Measurements from ENCODE around the gene LEO1. TPM values are rescaled to one million over a fixed set of nuclear protein-coding genes. Genes with fewer than 3 reads are reported as not detected.

The LEO1 gene
- 126 and 151 TPM in 2 replicates for total RNA-seq (2014; rRNA removed; shearing (Covaris generic))

DNA sequence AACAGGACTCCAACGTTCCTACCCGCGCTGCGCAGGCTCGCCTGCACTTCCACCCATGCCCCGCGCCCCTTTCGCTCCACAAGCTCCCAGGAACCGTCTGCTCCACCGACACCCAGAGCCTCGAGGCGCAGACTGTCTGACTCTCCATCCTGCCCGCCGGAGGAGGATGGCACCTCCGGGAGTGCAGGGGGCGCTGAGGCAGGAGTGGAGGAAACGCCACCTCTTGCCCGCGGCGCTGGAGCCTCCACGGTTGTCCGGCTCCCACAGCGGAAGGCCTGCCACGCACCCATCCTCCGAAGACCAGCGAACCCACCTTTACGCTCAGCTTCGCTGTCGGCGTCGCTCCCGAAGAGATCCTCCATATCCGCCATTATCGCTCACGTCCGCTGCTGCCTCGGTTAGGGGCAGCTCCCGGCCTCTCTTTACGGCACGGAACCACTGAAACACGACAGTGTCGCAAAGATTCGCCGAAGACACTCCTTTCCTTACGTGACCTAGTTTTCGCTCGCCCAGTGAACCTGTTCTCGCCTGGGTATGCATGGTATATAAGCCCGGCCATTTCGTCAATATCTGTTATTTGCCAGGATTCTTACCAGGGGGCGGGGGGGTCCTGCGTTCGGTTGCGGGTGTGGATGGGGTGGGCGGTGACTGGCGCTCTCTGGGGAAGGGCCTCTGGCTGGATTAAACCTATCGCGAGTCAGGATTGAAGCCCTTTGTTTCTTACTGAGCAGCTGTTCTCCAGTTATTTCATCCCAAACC is at the start of gene LEO1:
Gene LEO1 (minus strand): TSS at position 404 of the 759 bp plus-strand sequence. CDS start 33 bp downstream, at position 371.
- peak; percentile 100 for DNase-seq (ENCODE audit: low read depth)

DNA sequence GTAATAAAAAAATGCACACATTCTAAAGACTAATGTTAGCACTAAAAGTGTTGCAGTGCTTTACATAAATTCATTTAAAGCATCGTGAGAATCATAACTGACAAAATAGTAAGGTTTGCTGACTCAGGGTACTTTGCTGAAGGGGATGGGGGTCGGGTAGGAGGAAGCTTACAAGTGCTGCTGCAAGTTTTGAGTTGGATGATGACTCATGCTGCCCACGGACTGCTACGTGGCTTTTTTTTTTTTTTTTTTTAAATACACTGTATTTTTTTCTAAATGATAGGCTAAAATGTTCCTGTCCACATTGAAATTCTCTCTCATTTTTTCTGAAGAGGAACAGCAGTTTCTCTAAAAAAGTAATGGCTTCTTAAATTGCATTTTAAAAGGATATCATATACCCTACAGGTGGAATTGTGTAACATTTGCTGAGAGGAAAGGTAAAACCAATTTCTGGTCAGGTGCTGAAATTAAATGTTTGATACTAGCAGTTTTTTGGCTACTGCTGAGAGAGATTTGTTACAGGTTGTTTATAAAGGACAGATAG is 49.6 kb upstream of the LEO1 start:
- DNase-seq (ENCODE audit: low read depth): peak; percentile 97

DNA sequence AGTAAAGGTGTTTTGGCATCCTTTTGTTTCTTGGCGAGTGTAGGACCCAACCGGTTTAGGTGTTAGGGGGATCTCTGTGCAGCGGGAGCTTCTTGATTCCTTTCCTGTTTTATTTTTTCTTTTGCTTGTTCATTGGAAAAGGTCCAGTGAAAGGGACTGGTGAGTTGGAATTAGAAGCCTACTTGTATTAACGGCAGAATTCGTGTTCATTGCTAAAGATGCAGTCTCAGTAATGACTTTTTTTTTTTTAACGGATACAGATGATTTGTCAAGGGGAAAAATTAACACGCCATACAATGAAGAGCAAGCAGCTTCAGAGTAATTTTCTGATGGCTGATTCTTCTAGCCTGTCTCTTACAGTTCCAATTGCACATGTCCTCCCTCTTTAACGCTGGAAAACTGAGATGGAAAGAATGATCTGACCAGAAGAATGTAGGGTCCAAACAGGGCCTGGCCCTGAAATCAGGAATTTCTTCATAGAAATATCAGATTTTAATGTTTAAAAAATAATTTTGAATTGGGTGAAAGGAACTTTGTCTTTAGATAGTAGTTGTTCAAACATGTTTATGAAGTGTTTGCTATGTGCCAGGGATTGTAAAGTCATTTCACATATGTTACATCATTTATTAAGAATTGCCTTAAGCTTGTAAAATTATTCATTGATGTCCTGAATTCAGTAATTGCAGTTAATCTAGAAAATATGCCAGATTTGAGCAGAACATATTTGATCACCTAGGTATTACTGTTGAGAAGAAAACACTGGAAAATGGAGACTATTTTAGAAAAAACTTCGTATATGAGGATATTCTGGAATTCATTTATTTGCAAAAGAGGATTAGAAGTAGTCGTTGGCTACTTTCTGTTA is 48.9 kb upstream of the LEO1 start:
- no peak for DNase-seq (ENCODE audit: low read depth)

DNA sequence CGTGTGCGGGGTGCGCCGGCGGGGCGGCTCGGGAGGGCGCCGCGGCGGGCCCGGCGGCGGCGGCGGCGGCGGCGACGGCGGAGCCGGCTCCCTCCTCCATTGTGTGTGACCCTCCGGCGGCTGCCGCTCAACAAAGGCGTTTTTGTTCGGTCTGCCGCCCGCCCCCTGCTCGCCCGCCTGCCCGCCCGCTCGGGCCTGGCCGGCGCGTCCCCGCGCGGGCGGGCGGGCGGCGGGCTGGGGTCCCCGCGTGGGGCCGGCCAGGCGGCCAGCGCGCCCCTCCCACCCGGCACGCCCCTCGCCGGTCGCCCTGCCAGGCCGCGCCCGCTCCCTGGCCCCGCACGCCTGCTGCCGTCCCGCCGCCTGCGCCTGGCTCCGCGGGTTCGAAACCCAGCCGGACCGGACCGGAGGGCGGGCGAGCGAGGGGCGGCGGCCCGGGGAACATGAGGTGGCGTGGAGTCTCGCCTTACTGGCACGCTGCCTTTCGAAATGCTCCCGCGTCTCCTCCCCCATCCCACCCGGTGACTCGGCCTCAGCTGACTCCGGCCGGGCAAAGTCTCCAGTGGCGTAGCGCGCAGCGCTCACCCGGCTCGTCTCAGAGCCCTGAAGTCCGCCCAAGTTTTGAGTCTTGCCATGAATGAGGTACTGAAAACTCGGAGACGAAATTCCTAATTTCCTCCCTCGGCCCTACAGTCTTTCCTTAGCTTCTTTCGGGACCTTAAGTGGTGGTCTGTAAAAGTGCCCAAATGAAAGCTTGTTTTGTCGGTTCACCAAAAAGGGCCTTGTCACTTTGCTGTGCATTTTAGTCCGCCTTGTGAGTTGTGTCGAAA is 48.0 kb upstream of the LEO1 start:
- peak; percentile 96 for DNase-seq (ENCODE audit: low read depth)

DNA sequence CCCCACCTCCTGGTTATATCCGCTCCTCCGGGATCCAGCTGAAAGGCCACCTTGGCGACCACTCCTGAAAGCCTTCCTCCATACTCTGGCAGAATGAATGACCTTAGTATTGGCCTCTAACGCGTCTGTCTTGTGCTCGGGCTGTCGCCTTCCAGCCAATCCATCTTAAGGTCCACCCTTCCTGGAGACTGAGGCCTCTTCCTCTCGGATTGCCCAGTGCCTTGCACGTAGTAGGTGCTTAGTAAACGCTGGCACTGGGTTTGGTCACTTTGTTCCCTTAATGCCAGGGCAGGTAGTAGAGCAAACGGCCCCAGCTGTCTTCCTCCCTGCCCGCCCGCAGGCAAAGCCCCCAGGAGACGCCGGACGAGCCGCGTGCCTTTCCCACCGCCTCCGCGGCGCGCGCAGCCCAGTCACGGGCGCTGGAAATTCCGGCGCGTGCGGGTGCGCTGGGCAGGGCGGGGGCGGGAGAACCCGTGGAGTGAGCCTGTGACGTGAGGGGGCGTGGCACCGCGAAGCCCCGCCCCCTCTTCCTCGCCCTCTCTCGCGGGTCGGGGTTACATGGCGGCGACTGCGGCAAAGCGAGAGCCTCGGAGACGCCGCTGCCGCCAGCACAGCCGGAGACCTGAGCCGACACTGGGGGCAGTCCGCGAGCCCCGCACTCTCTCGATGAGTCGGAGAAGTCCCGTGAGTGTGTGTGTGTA is 47.3 kb upstream of the LEO1 start, which contains the start of gene MAPK6:
Gene MAPK6 (plus strand): TSS at position 527 of the 701 bp plus-strand sequence. CDS start 27,242 bp downstream, outside the sequence.
- peak; percentile 99 for DNase-seq (ENCODE audit: low read depth)

DNA sequence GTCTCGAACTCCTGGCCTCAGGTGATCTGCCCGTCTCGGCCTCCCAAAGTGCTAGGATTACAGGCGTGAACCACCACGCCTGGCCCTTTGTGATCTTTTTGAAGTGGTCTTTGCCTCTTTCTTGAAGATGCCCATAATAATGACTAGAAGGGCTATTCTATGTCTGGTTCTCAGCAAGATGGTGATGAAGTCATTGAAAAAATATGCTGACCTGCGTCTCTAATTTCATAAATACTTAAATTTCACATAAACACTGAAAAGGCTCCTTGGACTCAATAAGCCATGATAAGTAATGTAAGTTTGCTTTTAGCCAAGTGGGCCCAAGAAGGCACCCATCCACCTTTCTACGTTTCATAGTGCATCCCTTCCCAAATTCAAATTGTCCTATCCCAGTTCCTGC is 46.7 kb upstream of the LEO1 start:
- no peak for DNase-seq (ENCODE audit: low read depth)

DNA sequence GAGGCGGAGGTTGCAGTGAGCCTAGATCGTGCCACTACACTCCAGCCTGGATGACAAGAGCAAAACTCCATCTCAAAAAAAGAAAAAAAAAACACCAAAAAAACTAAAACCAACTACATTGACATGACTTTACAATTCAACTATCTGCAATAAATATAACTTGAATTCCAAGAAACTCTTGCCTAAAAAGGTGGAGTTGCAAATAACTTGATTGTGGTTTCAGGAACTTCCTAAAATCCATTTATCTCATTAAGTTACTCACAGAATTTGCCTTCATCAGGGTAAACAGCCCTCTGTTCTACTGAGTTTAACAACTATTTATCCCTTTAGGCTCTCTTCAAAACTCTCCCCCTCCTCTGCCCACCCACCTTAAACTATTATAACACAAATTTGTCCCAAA is 44.7 kb upstream of the LEO1 start:
- DNase-seq (ENCODE audit: low read depth): no peak

DNA sequence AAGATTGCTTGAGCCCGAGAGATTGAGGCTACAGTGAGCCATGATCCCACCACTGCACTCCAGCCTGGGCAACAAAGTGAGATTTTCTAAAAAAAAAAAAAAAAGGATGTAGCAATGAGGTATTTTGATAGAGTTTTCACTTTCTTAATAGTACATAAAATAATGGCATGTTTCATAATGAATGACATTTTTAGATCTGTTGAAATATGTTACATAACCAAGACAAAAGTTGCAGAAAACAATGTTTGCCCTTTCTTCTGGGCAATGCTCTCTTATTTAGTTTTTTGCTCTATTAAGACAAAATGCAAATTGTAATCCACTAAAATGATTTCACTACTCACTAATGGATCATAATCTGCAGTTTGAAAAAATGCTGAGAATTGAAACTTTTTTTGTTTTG is 43.0 kb upstream of the LEO1 start:
- no peak for DNase-seq (ENCODE audit: low read depth)

DNA sequence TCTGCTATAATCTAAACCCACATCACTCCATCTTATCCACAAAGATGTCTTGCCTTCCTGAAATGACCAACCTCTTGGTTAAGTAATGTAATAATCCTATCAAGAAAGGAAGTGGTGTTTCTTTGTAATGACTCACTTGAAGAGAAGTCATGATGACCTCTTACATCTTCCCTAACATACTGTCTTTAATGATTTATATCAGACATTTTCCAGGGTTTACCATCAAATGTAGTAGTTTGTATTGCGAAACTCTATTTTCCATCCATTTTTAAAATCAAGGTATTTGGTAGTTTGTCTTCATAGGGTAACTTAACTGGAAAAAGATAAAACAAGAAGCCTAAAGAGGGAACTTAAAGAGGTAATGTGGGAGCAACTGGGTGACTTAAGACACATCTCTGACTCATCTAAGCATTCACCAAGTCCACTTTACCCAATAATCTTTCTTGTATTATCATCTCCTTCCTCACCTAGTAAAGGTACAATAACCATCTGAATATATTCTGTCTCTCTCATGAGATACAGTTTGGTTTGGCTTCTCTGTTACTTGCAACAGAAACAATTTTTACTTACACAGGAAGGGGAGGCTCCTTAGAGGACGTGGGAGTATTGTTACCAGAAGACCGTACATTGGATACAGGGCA is 41.7 kb upstream of the LEO1 start:
- DNase-seq (ENCODE audit: low read depth): peak; percentile 37

DNA sequence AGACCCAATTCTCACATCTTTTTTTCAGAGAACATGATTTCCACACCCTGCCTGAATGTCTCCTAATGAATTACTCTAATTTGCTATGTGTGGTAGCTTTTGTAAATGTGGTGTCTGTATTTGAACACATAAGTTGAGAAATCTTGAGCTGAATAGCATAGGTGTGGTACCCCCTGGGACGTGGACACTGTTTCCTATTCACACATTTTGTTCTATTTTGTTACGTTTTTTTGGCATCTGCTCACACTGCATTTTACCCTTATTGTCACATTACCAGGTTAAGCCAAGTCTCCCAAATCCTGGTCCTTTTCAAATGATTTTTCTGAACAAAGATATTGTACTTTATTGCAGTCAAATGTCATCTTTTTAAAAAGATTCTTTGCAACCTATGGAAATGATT is 40.6 kb upstream of the LEO1 start:
- DNase-seq (ENCODE audit: low read depth): no peak

DNA sequence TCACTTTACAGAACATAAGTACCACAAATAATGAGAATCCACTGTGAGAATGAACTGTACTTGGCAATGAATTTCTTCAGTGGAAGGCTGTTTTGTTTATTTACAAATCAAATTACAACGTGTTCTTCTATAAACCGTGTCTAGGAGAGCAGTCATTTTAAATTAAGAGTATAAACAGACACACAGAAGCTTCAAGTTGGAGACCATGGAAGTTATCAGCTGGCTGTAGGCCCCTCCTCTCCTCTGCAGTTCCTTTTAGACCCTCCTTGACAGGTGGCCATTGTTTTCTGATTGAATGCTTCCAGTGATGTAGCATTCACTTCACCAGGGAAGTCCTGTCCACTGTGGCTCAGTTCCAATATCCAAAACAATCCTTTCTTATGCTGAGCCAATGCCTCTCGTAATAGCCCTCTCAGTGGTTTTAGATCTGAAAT is 40.1 kb upstream of the LEO1 start:
- DNase-seq (ENCODE audit: low read depth): no peak

DNA sequence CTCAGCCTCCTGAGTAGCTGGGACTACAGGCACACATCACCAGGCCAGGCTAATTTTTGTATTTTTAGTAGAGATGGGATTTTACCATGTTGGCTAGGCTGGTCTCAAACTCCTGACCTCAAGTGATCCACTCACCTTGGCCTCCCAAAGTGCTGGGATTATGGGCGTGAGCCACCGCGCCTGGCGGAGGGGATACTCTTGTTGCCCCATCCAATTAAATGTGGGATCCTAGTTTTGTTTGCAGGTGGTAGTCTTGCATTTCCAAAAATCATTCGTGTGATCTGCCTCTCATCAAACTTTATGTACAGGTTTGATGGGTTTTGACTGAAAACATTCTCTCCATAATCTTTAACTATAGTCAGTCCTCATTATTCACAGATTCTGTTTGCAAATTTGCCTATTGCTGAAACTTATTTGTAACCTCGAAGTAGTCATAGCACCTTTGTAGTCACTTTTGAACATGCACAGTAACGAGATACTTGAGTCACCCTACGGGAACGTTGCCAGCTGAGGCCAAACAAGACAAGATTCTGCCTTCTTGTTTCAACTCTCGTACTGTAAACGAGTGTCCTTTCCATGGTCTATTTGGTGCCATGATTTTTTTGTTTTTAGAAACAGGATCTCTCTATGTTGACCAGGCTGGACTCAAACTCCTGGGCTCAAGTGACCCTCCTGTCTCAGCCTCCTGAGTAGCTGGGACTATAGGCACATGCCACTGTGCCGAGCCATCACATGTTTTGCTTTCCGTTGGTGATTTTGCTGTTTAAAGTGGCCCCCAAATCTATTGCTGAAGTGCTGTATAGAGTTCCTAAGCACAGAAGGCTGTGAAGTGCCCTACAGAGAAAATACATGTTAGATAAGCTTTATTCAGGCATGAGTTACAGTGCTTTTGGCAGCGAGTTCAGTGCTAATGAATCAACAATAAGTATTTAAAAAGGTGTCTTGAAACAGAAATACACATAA is 39.3 kb upstream of the LEO1 start:
- peak; percentile 97 for DNase-seq (ENCODE audit: low read depth)

DNA sequence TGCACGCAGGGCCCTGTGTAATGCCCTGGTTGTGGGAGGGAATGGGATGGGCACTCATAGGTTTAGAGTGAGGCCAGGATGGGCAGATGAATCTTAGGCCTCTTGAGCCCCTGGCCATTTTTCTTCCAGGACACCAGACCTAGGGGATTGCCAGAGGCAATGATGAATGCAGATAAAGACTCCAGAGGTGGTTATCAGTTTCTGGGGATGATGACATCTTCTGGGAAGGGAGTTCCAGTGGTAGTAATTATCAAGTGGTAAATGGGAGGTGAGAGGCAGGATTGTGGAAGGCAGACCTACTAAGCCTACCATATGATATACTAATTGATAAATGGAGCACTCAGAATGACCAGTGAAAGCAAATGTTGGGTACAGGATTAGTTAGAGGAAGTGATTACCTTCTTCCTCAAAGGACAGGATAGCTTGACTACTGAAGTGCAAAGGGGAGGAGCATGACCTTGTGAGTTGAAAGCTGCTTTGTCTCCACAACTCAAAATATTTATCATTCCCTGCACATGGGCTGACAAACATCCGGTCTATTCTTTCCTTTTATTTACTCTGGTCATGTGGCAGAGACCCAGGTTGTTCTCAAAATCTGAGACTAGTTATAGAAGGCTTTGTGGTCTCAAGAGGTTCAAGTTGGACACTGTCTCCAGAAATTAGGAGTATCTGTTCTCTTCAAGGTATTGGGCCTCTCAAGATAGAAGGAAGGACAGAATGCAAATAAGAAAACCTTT is 37.3 kb upstream of the LEO1 start:
- DNase-seq (ENCODE audit: low read depth): no peak

DNA sequence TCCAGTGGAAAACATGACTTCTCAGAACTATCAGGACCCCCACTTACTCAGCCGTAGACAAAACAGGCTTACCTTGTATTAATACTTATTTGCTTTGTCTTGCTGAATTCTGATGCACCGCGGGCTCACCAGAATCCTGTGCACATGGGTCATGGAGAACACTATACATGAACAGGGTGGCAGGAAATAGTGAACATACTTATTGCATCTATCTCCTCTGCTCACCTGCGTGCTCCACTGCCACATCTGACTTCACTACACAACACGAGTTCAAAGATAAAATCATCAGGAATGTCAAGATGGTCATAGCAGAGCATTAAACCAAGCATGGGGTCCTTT is 36.8 kb upstream of the LEO1 start:
- DNase-seq (ENCODE audit: low read depth): no peak

DNA sequence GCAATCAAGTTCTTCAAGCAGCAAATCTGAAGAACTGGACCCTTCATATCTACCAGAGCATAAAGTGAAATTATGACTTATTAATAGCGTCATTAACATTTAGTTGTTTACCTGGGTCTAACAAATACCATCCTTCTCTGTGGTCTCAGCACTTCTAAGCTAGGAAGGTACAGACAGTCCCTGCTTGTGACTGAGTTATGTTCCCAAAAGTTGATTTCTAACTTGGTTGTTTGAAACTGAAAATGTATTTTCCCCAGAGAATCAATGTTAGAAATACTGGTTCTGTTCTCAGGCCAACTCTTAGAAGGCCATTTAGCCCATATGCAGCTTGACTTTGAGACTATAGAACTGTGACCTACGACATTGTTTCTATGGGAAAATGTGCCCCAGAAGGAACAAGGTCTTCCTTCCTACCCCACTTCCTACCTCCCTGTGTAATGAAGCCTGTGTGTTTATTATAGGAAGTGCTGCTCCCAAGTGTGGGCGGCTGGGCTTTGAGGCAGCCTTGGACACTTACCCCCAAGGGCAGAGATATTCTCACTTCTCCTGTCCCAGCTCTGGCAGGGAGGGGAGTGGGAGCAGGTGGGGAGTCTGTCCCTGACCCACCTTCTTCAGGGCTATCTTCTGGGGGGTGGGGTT is 35.2 kb upstream of the LEO1 start:
- DNase-seq (ENCODE audit: low read depth): peak; percentile 35

DNA sequence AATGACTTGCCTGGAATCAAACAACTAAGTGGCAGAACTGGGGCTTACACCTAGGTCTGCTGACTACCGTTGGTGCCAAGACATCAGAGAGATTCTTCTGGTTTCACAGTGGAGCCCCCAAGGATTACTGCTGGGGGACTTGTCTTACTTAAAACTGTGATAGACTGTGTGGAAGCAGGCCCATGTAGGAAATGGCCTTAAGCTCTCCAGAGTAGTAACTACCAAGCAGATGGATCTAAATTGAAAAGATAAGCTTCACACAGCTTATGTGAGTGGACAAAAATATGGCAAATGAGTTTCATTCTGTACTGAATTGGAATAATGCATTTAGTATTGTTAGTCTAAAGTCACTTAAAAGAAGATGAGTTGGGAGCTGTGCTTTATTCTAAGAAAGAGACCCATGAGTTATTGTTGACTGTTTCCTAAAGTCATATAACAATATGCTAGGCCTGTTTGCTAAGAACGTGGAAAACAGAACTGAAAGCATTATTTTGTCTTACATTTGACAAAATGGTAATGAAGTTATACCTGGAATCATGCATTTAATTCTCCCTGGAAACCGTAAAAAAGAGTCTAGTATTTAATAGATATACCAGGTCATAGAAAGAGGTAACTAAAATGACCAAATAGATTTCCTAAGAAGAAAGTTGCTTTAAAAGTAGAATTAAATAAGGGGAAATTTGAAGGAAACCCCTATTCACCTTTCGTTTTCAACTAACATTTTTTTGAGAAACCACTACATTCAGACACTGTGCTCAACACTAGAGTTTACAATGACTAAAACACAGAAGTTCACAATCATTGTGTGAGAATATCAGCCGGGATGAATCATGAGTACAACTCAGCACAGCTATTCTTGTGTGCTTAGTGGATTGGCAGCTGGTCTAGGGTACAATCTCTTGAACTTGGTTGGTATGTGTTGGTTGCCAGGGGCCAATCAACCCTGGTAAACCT is 34.4 kb upstream of the LEO1 start:
- DNase-seq (ENCODE audit: low read depth): peak; percentile 72

DNA sequence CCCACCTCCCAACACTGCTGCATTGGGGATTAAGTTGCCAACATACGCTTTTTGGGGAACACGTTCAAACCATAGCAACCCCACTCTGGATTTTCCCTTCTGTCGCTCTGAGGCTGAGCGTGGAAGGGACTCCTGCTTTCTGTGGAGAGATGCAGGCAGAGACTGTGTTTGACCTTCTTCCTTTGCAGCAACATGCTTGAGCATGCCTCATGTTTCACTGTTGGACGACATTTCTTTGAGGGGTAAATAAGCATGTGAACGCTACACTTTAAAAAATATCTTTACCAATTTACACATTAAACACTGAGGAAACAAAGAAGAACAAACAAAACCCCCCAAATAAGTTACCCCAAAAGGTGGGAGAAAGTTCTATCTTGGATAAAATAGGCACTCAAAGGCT is 33.2 kb upstream of the LEO1 start:
- no peak for DNase-seq (ENCODE audit: low read depth)

Measured in Daoy (cell line).